BLaER1 treated with 17β-estradiol and CSF1 and Interleukin-3, amounts not matched to agents 10 nM and 100 nM (cell line): ENCODE results near the gene ZCCHC4.
A peak's percentile ranks its signal among the peaks of the same experiment; 100 is the strongest.

Source experiments
- H3K27ac ChIP-seq, 11 experiments: shearing (Covaris generic); formaldehyde crosslinking; 2 replicates each; pipeline ENCODE4 v1.8.1; 2022
- H3K27me3 ChIP-seq, 11 experiments: shearing (Covaris generic); formaldehyde crosslinking; 2 replicates each; pipeline ENCODE4 v1.8.1; 2022
- H3K36me3 ChIP-seq, 11 experiments: shearing (Covaris generic); formaldehyde crosslinking; 2 replicates each; pipeline ENCODE4 v1.8.1; 2022
- H3K4me1 ChIP-seq, 10 experiments: shearing (Covaris generic); formaldehyde crosslinking; 2 replicates each; pipeline ENCODE4 v1.8.1; 2022
- H3K4me2 ChIP-seq, 11 experiments: shearing (Covaris generic); formaldehyde crosslinking; 2 replicates each; pipeline ENCODE4 v1.8.1; 2022
- H3K4me3 ChIP-seq, 10 experiments: shearing (Covaris generic); formaldehyde crosslinking; 2 replicates each; pipeline ENCODE4 v1.8.1; 2022
- H3K9ac ChIP-seq, 11 experiments: shearing (Covaris generic); formaldehyde crosslinking; 2 replicates each; pipeline ENCODE4 v1.8.1; 2022
- H3K9me3 ChIP-seq, 11 experiments: shearing (Covaris generic); formaldehyde crosslinking; replicated peaks in 1 of 11; 2 replicates each; pipeline ENCODE4 v1.8.1; 2022
- H4K20me1 ChIP-seq, 11 experiments: shearing (Covaris generic); formaldehyde crosslinking; 2 replicates each; pipeline ENCODE4 v1.8.1; 2022
- Cebpa-rat ChIP-seq, 11 experiments: shearing (Covaris generic); IDR thresholded peaks; 2 replicates each; pipeline ENCODE4 v1.8.1; 2022

The ZCCHC4 gene

DNA sequence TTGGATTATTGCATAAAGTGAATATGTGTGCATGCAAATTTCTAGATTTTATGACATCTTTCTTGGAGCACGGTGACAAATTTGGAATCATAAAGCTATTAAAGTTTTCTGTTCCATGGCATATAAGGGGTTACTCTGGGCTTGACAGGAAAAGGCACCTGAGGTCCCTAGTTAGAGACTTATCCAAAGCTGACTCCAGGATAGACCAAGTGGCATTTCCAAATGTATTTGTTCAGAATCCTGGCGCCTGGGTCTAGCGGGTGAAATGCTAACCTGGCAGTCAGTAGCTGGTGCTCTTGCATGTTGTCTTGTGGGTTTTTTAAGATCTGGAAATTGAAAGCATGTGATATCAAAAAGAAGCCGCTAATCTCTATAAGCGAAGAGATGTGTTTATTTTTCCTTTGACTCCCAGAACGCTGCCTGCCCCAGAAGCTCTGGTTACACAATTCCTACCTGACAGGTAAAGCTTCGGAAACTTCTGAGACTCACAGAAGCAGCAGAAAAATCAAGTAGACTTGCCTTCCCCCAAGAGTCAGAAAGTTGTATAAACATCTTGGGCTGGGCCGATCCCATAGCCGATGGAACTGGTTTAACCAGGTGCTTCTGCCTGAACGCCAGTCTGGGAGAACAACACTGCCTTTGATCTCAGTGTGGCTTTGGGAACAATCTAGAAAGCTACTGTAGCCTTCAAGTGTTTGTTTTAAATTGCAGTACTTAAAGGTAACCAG lies 12.9 kb upstream of the ZCCHC4 start:
- Histone ChIP-seq H3K9ac (no peak overlapping the region), H3K4me3 (no peak overlapping the region), H3K27ac (no peak overlapping the region), H3K4me2 (no peak overlapping the region), H3K36me3 (no peaks in the 10 kb centered on the region), H4K20me1 (no peaks in the 10 kb centered on the region), H3K4me1 (peaks cover 0 to 9% (median 0%) of the 10 kb centered on the region in 10 experiments; a peak in 1 of 20 replicates), H3K27me3 (no peaks in the 10 kb centered on the region), H3K9me3 (no peaks in the 10 kb centered on the region)
- TF ChIP-seq Cebpa-rat (IDR thresholded peaks at IDR 0.05) = no peak

DNA sequence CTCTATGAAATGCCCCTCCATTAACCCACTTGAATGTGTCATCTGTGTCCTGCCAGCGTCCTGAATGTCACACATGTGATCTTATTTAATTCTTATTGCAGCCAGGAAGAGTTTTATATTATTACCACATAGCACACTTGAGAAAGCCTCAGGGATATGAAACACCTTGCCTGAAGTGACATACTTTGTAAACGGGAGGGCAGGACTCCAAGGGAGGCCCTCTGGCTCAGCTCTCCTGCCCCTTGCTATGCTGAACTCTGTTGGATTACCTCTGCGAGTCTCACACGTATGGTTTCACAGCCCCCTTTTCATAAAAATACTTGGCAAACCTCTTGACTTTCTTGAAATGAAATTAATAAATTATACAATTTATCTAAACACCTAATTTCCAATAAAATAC lies 11.1 kb upstream of the ZCCHC4 start:
- TF ChIP-seq Cebpa-rat (IDR thresholded peaks at IDR 0.05) = no peak
- Histone ChIP-seq H3K4me2 (no peak overlapping the region), H3K4me1 (peaks cover 0 to 9% (median 0%) of the 10 kb centered on the region in 10 experiments; a peak in 1 of 20 replicates), H3K27me3 (no peaks in the 10 kb centered on the region), H3K36me3 (no peaks in the 10 kb centered on the region), H3K9me3 (no peaks in the 10 kb centered on the region), H3K9ac (no peak overlapping the region), H4K20me1 (no peaks in the 10 kb centered on the region), H3K4me3 (no peak overlapping the region), H3K27ac (no peak overlapping the region)

- peaks cover 0 to 6% (median 0%) of the 10 kb centered on the region in 10 experiments; a peak in 1 of 20 replicates for H3K4me1 ChIP-seq
- H3K27ac ChIP-seq = no peak overlapping the region
- no peaks in the 10 kb centered on the region for H3K27me3 ChIP-seq
- H3K36me3 ChIP-seq = no peaks in the 10 kb centered on the region
- H3K9ac ChIP-seq = no peak overlapping the region
- H3K4me3 ChIP-seq = no peak overlapping the region
- TF ChIP-seq Cebpa-rat (IDR thresholded peaks at IDR 0.05) = no peak
- H3K4me2 ChIP-seq = no peak overlapping the region
- H4K20me1 ChIP-seq = no peaks in the 10 kb centered on the region
- no peaks in the 10 kb centered on the region for H3K9me3 ChIP-seq
Measured at GRCh38 chr4:25302626-25303025, 9.9 kb upstream of the ZCCHC4 start.

GRCh38 chr4:25303578-25303977 lies 9.0 kb upstream of the ZCCHC4 start:
- TF ChIP-seq Cebpa-rat (IDR thresholded peaks at IDR 0.05) = no peak
- no peak overlapping the region for H3K27ac ChIP-seq
- H3K27me3 ChIP-seq = no peaks in the 10 kb centered on the region
- no peaks in the 10 kb centered on the region for H4K20me1 ChIP-seq
- H3K4me1 ChIP-seq = peaks cover 0 to 6% (median 0%) of the 10 kb centered on the region in 10 experiments; a peak in 5 of 20 replicates
- H3K4me2 ChIP-seq = no peak overlapping the region
- no peak overlapping the region for H3K4me3 ChIP-seq
- no peaks in the 10 kb centered on the region for H3K9me3 ChIP-seq
- no peak overlapping the region for H3K9ac ChIP-seq
- no peaks in the 10 kb centered on the region for H3K36me3 ChIP-seq

DNA sequence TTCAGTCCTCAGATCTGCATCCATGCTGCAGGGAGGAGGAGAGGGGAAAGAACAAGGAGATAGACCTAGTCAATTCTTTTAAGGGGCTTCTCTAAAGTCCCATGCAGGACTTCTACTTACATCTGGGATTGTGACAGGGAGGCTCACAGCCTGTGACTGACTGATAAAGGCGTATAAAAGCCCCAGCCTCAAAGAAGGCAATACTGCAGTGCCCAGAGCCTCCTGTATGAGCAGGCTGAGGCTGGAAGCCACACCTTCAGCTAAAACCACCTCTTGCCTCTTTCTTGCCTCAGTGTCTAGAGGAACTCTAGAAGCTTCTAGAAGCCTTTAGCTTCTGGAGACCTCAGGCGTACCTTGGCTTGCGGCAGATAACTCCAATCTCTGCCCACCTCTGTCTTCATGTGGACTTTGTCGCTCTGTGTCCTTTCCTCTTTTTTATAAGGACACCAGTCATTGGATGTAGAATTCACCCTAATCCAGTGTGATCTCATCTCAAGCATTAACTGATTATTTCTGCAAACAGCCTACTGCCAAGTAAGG lies 6.0 kb upstream of the ZCCHC4 start:
- Histone ChIP-seq H3K4me1 (peaks cover 15 to 30% (median 20%) of the 10 kb centered on the region in 10 experiments), H3K9ac (no peak overlapping the region), H3K27me3 (no peaks in the 10 kb centered on the region), H3K27ac (no peak overlapping the region), H3K4me2 (no peak overlapping the region), H3K36me3 (no peaks in the 10 kb centered on the region), H4K20me1 (no peaks in the 10 kb centered on the region), H3K9me3 (no peaks in the 10 kb centered on the region), H3K4me3 (no peak overlapping the region)
- TF ChIP-seq Cebpa-rat (IDR thresholded peaks at IDR 0.05) = no peak

DNA sequence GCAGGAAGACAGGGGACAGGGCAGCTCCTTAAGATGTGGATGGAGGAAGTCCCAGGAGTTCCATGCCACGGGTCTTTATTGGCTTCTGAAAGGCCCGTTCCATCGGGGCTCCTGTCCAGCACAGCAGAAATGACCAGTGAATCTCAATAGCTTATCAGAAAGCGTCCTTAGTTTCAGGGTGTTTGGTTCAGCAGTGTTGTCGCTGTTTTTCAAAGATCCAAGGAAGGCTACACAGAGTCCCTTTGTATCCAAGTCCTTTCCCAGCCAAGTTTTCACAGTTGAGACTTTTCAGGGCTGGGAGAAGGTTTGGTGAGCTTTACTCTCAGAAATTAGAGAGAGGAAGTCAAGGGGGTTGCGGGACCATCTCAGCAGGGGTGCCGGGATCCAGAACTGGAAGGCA lies 5.0 kb upstream of the ZCCHC4 start:
- Histone ChIP-seq H3K4me2 (no peak overlapping the region), H3K9me3 (no peaks in the 10 kb centered on the region)

DNA sequence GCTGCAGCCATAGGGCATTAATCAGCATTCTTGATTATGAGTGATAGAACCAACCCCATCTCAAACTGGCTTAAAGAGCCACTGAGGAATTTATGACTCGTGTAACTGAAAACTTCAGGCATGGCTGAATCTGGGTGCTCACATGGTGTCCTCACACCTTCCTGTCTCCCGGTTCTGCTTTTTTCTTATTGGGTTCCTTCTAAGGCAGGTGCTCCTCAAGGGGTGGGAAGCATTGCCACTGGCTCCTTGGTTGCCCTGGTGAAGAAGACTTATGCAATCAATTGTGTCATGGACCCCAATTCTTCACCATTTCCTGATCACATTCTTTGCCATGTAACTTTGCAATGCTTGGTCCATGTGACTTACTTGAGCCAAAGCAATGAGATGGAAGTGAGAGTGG lies 4.3 kb upstream of the ZCCHC4 start:
- H3K4me3 ChIP-seq = no peak overlapping the region
- no peaks in the 10 kb centered on the region for H3K9me3 ChIP-seq
- no peak overlapping the region for H3K27ac ChIP-seq
- H3K36me3 ChIP-seq = no peaks in the 10 kb centered on the region
- H3K4me2 ChIP-seq = peak overlapping the region in 5 of 11 experiments; percentile 0 to 24 (median 14); a peak in 8 of 22 replicates
- H3K9ac ChIP-seq = no peak overlapping the region
- no peaks in the 10 kb centered on the region for H4K20me1 ChIP-seq
- TF ChIP-seq Cebpa-rat (IDR thresholded peaks at IDR 0.05) = no peak
- H3K27me3 ChIP-seq = no peaks in the 10 kb centered on the region
- H3K4me1 ChIP-seq = peaks cover 17 to 32% (median 25%) of the 10 kb centered on the region in 10 experiments

More for the DNA sequence above, 5.0 kb upstream of the ZCCHC4 start:
- no peak overlapping the region for H3K27ac ChIP-seq
- TF ChIP-seq Cebpa-rat (IDR thresholded peaks at IDR 0.05) = no peak
- H3K36me3 ChIP-seq = no peaks in the 10 kb centered on the region
- no peaks in the 10 kb centered on the region for H3K27me3 ChIP-seq
- H3K9ac ChIP-seq = no peak overlapping the region
- no peaks in the 10 kb centered on the region for H4K20me1 ChIP-seq
- H3K4me1 ChIP-seq = peaks cover 15 to 30% (median 22%) of the 10 kb centered on the region in 10 experiments
- no peak overlapping the region for H3K4me3 ChIP-seq

DNA sequence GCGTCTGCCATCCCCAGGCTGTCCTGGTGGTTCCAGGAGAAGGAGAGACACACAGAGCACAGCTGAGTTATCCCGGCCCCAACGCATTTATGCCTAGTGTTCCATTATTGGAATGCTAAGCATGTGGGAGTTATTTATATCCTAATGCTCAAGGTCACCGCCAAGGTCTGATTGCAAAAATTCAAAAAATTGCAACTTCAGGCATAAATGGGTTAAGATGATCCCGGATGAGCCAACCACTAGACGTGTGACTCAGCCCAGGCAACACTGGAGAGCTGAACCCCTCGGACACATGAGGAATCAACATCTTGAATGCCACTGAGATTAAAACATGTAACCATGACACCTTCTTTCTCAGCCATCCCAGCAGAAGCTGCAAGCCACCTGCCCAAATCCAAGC lies 3.8 kb upstream of the ZCCHC4 start:
- no peaks in the 10 kb centered on the region for H3K36me3 ChIP-seq
- H3K27me3 ChIP-seq = no peaks in the 10 kb centered on the region
- no peak overlapping the region for H3K27ac ChIP-seq
- H3K4me3 ChIP-seq = no peak overlapping the region
- peaks cover 21 to 36% (median 29%) of the 10 kb centered on the region in 10 experiments for H3K4me1 ChIP-seq
- H4K20me1 ChIP-seq = no peaks in the 10 kb centered on the region
- peak overlapping the region in 5 of 11 experiments; percentile 0 to 24 (median 14); a peak in 7 of 22 replicates for H3K4me2 ChIP-seq
- H3K9me3 ChIP-seq = no peaks in the 10 kb centered on the region
- TF ChIP-seq Cebpa-rat (IDR thresholded peaks at IDR 0.05) = no peak
- no peak overlapping the region for H3K9ac ChIP-seq

- no peaks in the 10 kb centered on the region for H4K20me1 ChIP-seq
- peaks cover 0 to 10% (median 5%) of the 10 kb centered on the region in 11 experiments; a peak in 12 of 22 replicates for H3K36me3 ChIP-seq
- peak overlapping the region in 1 of 10 experiments; percentile 24; a peak in 1 of 20 replicates for H3K4me3 ChIP-seq
- H3K9ac ChIP-seq = peak overlapping the region in 7 of 11 experiments; percentile 1 to 51 (median 28); a peak in 7 of 22 replicates
- H3K27me3 ChIP-seq = no peaks in the 10 kb centered on the region
- H3K4me2 ChIP-seq = peak overlapping the region; percentile 36 to 72 (median 57)
- no peak for TF ChIP-seq Cebpa-rat (IDR thresholded peaks at IDR 0.05)
- H3K27ac ChIP-seq = peak overlapping the region in 10 of 11 experiments; percentile 9 to 64 (median 39); a peak in 18 of 22 replicates
- H3K4me1 ChIP-seq = peaks cover 25 to 50% (median 31%) of the 10 kb centered on the region in 10 experiments
- no peaks in the 10 kb centered on the region for H3K9me3 ChIP-seq
Measured at GRCh38 chr4:25310066-25310802, 2.3 kb upstream of the ZCCHC4 start.
